IMR-90 (cell line): ENCODE results near the gene SPINT2. TPM values are rescaled to one million over a fixed set of nuclear protein-coding genes. Genes with fewer than 3 reads are reported as not detected.

Experiments
- ATAC-seq: fragments of 200-7000 bp; cut with Tn5 transposase; 2 replicates; pipeline ENCODE4 v1.9.1; 2020; ENCODE audit warnings: low read depth, mild to moderate bottlenecking, moderate library complexity
- BruUV-seq: library from RNA; stranded (reverse); fragments of 400-500 nt; replicated peaks from 2 replicates; lab custom pipeline; 2021; lab: Mats Ljungman, UMichigan
- CTCF ChIA-PET: fragments of 300-600 bp; formaldehyde crosslinking; extraction: SDS; loops from one replicate; lab custom pipeline; 2021; ENCODE audit warnings: antibody characterized with exemption; lab: Yijun Ruan, JAX
- POLR2A ChIA-PET: fragments of 300-600 bp; sonication (Branson Sonifier 250); formaldehyde crosslinking; loops from one replicate; lab custom pipeline; 2022; ENCODE audit warnings: antibody characterized with exemption; ENCODE audit not compliant: unreplicated experiment; lab: Charles Lee
- DNase-seq: peaks from one replicate; pipeline ENCODE4 v3.0.0; 2013
- H2AFZ ChIP-seq: replicated peaks from 2 replicates; pipeline ENCODE3; 2013; ENCODE audit warnings: low read length, mild to moderate bottlenecking; ENCODE audit not compliant: poor library complexity
- H2AK5ac ChIP-seq: 2 replicates; pipeline ENCODE4 v1.6.1; 2013; ENCODE audit warnings: low read depth, low read length, inconsistent platforms
- H2AK9ac ChIP-seq: replicated peaks from 2 replicates; pipeline ENCODE3; 2013; ENCODE audit warnings: mild to moderate bottlenecking, low read depth, low read length, moderate library complexity; ENCODE audit not compliant: poor library complexity
- H2BK120ac ChIP-seq: 2 replicates; pipeline ENCODE4 v1.6.1; 2013; ENCODE audit warnings: low read depth, low read length, inconsistent platforms
- H2BK15ac ChIP-seq: 3 replicates; pipeline ENCODE4 v1.6.1; 2013; ENCODE audit warnings: low read depth, low read length, inconsistent platforms
- H2BK20ac ChIP-seq: 2 replicates; pipeline ENCODE4 v1.6.1; 2013; ENCODE audit warnings: low read depth, mild to moderate bottlenecking, inconsistent platforms, low read length, moderate library complexity
- H2BK5ac ChIP-seq: 2 replicates; pipeline ENCODE4 v1.6.1; 2013; ENCODE audit warnings: mild to moderate bottlenecking, low read depth, low read length, inconsistent platforms; ENCODE audit not compliant: poor library complexity, severe bottlenecking
- H3K14ac ChIP-seq: replicated peaks from 2 replicates; pipeline ENCODE4 v1.6.1; 2013; ENCODE audit warnings: low read depth, low read length, inconsistent platforms
- H3K18ac ChIP-seq: 2 replicates; pipeline ENCODE4 v1.6.1; 2013; ENCODE audit warnings: low read depth, low read length, control low read depth
- H3K23ac ChIP-seq: 2 replicates; pipeline ENCODE4 v1.6.1; 2013; ENCODE audit warnings: low read depth, low read length, inconsistent platforms
- H3K27ac ChIP-seq: 2 replicates; pipeline ENCODE4 v1.5.1; 2013; ENCODE audit warnings: mild to moderate bottlenecking, control low read depth, low read length; ENCODE audit not compliant: insufficient read depth
- H3K27me3 ChIP-seq: 2 replicates; pipeline ENCODE4 v1.6.1; 2013; ENCODE audit warnings: low read length; ENCODE audit not compliant: control insufficient read depth, insufficient read depth
- H3K36me3 ChIP-seq: 2 replicates; pipeline ENCODE4 v1.6.1; 2013; ENCODE audit warnings: low read length, mixed read lengths; ENCODE audit not compliant: control insufficient read depth, insufficient read depth
- H3K4ac ChIP-seq: 2 replicates; pipeline ENCODE4 v1.6.1; 2013; ENCODE audit warnings: low read depth, low read length, inconsistent platforms
- H3K4me1 ChIP-seq: 2 replicates; pipeline ENCODE4 v1.6.1; 2013; ENCODE audit warnings: low read length, mixed read lengths; ENCODE audit not compliant: control insufficient read depth, insufficient read depth
- H3K4me2 ChIP-seq: 2 replicates; pipeline ENCODE4 v1.6.1; 2013; ENCODE audit warnings: low read depth, mild to moderate bottlenecking, control low read depth, low read length, moderate library complexity
- H3K4me3 ChIP-seq: 2 replicates; pipeline ENCODE4 v1.5.1; 2013; ENCODE audit warnings: low read depth, mild to moderate bottlenecking, control low read depth, low read length, moderate library complexity; ENCODE audit not compliant: insufficient read depth
- H3K56ac ChIP-seq: 2 replicates; pipeline ENCODE4 v1.6.1; 2013; ENCODE audit warnings: low read length, inconsistent platforms; ENCODE audit not compliant: insufficient read depth; ENCODE audit errors: extremely low read depth
- H3K79me1 ChIP-seq, 2 experiments: 2 replicates each; pipeline ENCODE4 v1.6.1; 2013; ENCODE audit warnings: low read length in 2 of 2, inconsistent platforms in 1 of 2, low read depth in 1 of 2
- H3K9ac ChIP-seq: 2 replicates; pipeline ENCODE4 v1.6.1; 2013; ENCODE audit warnings: low read depth, low read length, control low read depth
- H3K9me1 ChIP-seq: 2 replicates; pipeline ENCODE4 v1.6.1; 2013; ENCODE audit warnings: low read length, inconsistent platforms; ENCODE audit not compliant: insufficient read depth
- H3K9me3 ChIP-seq: 2 replicates; pipeline ENCODE4 v1.6.1; 2013; ENCODE audit warnings: low read length; ENCODE audit not compliant: control insufficient read depth, insufficient read depth
- H4K20me1 ChIP-seq: 2 replicates; pipeline ENCODE4 v1.6.1; 2013; ENCODE audit warnings: low read length, inconsistent platforms; ENCODE audit not compliant: insufficient read depth
- H4K5ac ChIP-seq: 2 replicates; pipeline ENCODE4 v1.6.1; 2013; ENCODE audit warnings: mild to moderate bottlenecking, low read depth, low read length, control low read depth
- H4K8ac ChIP-seq, 2 experiments: 2 replicates each; pipeline ENCODE4 v1.6.1; 2013; ENCODE audit warnings: low read depth in 2 of 2, low read length in 2 of 2, control low read depth in 1 of 2, inconsistent platforms in 1 of 2
- H4K91ac ChIP-seq: 2 replicates; pipeline ENCODE4 v1.6.1; 2013; ENCODE audit warnings: low read depth, low read length, inconsistent platforms; ENCODE audit not compliant: insufficient read depth
- CEBPB ChIP-seq: IDR thresholded peaks from 2 replicates; pipeline ENCODE4 v1.6.1; 2012; ENCODE audit warnings: low read depth, low read length, improper control_type of control experiment
- CHD1 ChIP-seq: IDR thresholded peaks from 2 replicates; pipeline ENCODE4 v1.6.1; 2012; ENCODE audit warnings: low read depth, low read length, improper control_type of control experiment
- FOS ChIP-seq: fragments of 150-350 bp; IDR thresholded peaks from 2 replicates; pipeline ENCODE4 v1.6.1; 2016; ENCODE audit warnings: low read depth, low read length
- MAFK ChIP-seq: IDR thresholded peaks from 2 replicates; pipeline ENCODE4 v1.6.1; 2012; ENCODE audit warnings: low read depth, low read length, improper control_type of control experiment
- MAZ ChIP-seq: IDR thresholded peaks from 2 replicates; pipeline ENCODE4 v1.6.1; 2012; ENCODE audit warnings: low read depth, mild to moderate bottlenecking, low read length, improper control_type of control experiment, moderate library complexity, borderline replicate concordance
- MXI1 ChIP-seq: IDR thresholded peaks from 2 replicates; pipeline ENCODE4 v1.6.1; 2012; ENCODE audit warnings: low read depth, mild to moderate bottlenecking, low read length, moderate library complexity, borderline replicate concordance
- POLR2A ChIP-seq: IDR thresholded peaks from 2 replicates; pipeline ENCODE4 v1.6.1; 2012; ENCODE audit warnings: mild to moderate bottlenecking, low read depth, low read length
- RAD21 ChIP-seq: IDR thresholded peaks from 2 replicates; pipeline ENCODE4 v1.6.1; 2012; ENCODE audit warnings: low read length, improper control_type of control experiment
- RCOR1 ChIP-seq: IDR thresholded peaks from 2 replicates; pipeline ENCODE4 v1.6.1; 2012; ENCODE audit warnings: mild to moderate bottlenecking, low read length, improper control_type of control experiment; ENCODE audit not compliant: insufficient replicate concordance
- RFX5 ChIP-seq: IDR thresholded peaks from 2 replicates; pipeline ENCODE4 v1.8.0; 2012; ENCODE audit warnings: low read depth, mild to moderate bottlenecking, low read length, moderate library complexity
- SMC3 ChIP-seq: fragments of 150-350 bp; IDR thresholded peaks from 2 replicates; pipeline ENCODE4 v1.6.1; 2016; ENCODE audit warnings: low read depth, mild to moderate bottlenecking, antibody characterized with exemption, low read length, moderate library complexity
- WGBS, 2 experiments: methylation state at CpG; one replicate each; pipeline versions ENCODE4 v1.1.5 to v1.1.7; 2013; ENCODE audit warnings: missing lambda C conversion rate in 2 of 2; ENCODE audit not compliant: insufficient read length in 1 of 2; ENCODE audit errors: extremely low coverage in 2 of 2; 5-methylcytosine and 5-hydroxymethylcytosine counted together
- dilution Hi-C: fragments of 300-500 bp; cut with HindIII; formaldehyde crosslinking; loops from one replicate; pipeline ENCODE4 v1.14.3; 2018; ENCODE audit warnings: low sequenced_read_pairs; ENCODE audit not compliant: unreplicated experiment
- in situ Hi-C: fragments of 300-500 bp; cut with MboI; formaldehyde crosslinking; loops from 3 replicates; pipeline ENCODE4 v1.14.3; 2019; ENCODE audit warnings: low sequenced_read_pairs, inconsistent platforms, mixed read lengths
- intact Hi-C: fragments of 100-400 bp; cut with micrococcal nuclease; formaldehyde crosslinking; loops from 2 replicates; pipeline ENCODE4 v1.10.0; 2022
- polyA plus RNA-seq, 3 experiments: library from polyadenylated mRNA; depleted of rRNA; stranded (reverse); fragments of >200 nt; gene quantifications; 2 replicates each; pipeline ENCODE4 v1.2.3, GENCODE V29; 2012; ENCODE audit warnings: low replicate concordance in 1 of 3
- total RNA-seq: library from RNA; depleted of rRNA; stranded (reverse); fragments of >200 nt; gene quantifications from 2 replicates; pipeline ENCODE4 v1.2.3, GENCODE V29; 2012
- TF ChIP-seq, protein P1 (sequence below): conservative IDR thresholded peaks from 2 replicates; pipeline ENCODE4 v1.5.1; 2012; ENCODE audit warnings: mild to moderate bottlenecking, low read depth, low read length, improper control_type of control experiment
- TF ChIP-seq, protein P2 (sequence below): fragments of 150-350 bp; IDR thresholded peaks from 2 replicates; pipeline ENCODE4 v1.6.1; 2016; ENCODE audit warnings: low read depth, mild to moderate bottlenecking, low read length, moderate library complexity, borderline replicate concordance

Gene SPINT2
- total and polyA plus RNA-seq, 2 of the 4 experiments (the other 2 are of a cell fraction): 0.54 to 1.2 TPM

DNA sequence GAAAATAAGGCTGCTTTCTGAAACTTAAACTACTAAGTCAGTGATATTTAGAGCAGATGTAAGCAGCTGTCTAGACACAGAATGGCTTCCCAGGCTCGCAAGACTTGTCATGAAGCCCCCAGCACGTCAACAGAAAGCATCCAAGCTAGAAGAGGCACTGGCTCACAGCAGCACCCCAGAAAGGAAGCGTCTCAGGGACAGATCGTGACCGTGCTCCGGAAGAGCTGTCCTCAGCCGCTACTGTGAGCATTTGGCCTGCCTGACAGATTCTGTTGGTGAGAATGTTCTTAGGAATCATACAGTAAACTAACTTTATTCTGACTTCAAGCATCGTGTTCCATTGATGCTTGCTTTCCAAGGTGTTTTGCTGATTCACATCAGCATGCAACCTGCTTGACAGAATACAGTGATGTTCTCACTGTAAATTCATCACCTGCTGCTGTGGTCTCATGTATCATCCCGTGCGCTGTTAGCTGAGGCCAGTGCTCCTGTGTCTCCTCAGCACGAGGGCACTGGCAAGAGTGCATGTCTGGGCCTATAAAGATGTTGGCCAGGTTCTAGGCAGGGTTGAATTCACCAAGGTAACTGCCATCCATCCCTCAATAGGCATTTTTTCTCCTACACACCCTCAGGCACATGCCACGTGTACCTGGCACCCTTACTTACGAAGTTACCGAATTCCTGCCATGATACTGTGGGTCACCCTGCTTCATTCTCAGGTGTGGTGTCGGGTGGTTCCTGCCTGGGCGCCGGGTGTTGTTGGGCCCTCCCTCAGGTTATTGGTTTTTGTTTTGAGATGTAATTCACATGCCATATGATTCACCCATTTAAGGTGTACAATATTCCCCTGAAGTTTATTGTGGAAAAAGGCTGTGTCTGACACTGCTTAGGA, 15.9 kb downstream of the SPINT2 start:
- Histone ChIP-seq H2BK20ac (0 out of 2 replicates have a peak overlapping the region, but pooled peaks have one; percentile 21), H3K4me2 (no peak overlapping the region), H4K20me1 (no peaks in the 10 kb centered on the region), H3K9ac (no peak overlapping the region), H2BK120ac (peak overlapping the region; percentile 65), H3K36me3 (no peaks in the 10 kb centered on the region), H3K4me3 (no peak overlapping the region), H2AK5ac (peak overlapping the region; percentile 67; the same call in 1 of the 2 replicates), H3K27ac (no peak overlapping the region), H3K4me1 (peaks cover 14% of the 10 kb centered on the region), H2BK15ac (peak overlapping the region; percentile 65; the same call in 1 of the 3 replicates), H3K9me3 (no peaks in the 10 kb centered on the region), H2AFZ (peak overlapping the region; percentile 58), H3K4ac (peak overlapping the region; percentile 21), H4K8ac (peak overlapping the region in 1 of 2 experiments; percentile 48; a peak in 1 of 4 replicates), H3K9me1 (peaks cover 5% of the 10 kb centered on the region; the same call in 1 of the 2 replicates), H3K18ac (peak overlapping the region; percentile 62; the same call in 1 of the 2 replicates), H2AK9ac (no peak overlapping the region), H3K79me1 (no peaks in the 10 kb centered on the region), H3K56ac (no peak overlapping the region), H2BK5ac (no peak overlapping the region), H3K14ac (no peak overlapping the region), H4K5ac (peak overlapping the region; percentile 75), H4K91ac (peak overlapping the region; percentile 17; the same call in 1 of the 2 replicates), H3K23ac (peak overlapping the region; percentile 53; the same call in 1 of the 2 replicates), H3K27me3 (no peaks in the 10 kb centered on the region)
- dilution Hi-C loops: no loop called here
- 65% methylated on average over 6 of the region's 17 CpGs; no CpG with 5 or more reads in 1 of the 2 experiments for WGBS, 2 experiments
- CTCF ChIA-PET: interaction anchor here (1.1 to 1.3 kb wide), 2 partner anchors 10 to 39 kb away, joined by 3 to 4 read pairs; no protein-coding TSS in a partner anchor
- no peak for DNase-seq
- no peak for ATAC-seq
- intact Hi-C loops: no loop called here
- POLR2A ChIA-PET: interaction anchor here (0.9 kb wide), 1 partner anchor 18 kb away, joined by 3 read pairs; no protein-coding TSS in a partner anchor
- in situ Hi-C loops: no loop called here
- no TSS peak for BruUV-seq
- TF ChIP-seq MXI1 (no peak), MAZ (no peak), CHD1 (no peak), POLR2A (no peak), RFX5 (no peak), MAFK (no peak), CEBPB (no peak), FOS (no peak), RCOR1 (no peak), SMC3 (no peak), RAD21 (no peak)
- TF ChIP-seq, protein P1, sequence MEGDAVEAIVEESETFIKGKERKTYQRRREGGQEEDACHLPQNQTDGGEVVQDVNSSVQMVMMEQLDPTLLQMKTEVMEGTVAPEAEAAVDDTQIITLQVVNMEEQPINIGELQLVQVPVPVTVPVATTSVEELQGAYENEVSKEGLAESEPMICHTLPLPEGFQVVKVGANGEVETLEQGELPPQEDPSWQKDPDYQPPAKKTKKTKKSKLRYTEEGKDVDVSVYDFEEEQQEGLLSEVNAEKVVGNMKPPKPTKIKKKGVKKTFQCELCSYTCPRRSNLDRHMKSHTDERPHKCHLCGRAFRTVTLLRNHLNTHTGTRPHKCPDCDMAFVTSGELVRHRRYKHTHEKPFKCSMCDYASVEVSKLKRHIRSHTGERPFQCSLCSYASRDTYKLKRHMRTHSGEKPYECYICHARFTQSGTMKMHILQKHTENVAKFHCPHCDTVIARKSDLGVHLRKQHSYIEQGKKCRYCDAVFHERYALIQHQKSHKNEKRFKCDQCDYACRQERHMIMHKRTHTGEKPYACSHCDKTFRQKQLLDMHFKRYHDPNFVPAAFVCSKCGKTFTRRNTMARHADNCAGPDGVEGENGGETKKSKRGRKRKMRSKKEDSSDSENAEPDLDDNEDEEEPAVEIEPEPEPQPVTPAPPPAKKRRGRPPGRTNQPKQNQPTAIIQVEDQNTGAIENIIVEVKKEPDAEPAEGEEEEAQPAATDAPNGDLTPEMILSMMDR: no peak
- TF ChIP-seq, protein P2, sequence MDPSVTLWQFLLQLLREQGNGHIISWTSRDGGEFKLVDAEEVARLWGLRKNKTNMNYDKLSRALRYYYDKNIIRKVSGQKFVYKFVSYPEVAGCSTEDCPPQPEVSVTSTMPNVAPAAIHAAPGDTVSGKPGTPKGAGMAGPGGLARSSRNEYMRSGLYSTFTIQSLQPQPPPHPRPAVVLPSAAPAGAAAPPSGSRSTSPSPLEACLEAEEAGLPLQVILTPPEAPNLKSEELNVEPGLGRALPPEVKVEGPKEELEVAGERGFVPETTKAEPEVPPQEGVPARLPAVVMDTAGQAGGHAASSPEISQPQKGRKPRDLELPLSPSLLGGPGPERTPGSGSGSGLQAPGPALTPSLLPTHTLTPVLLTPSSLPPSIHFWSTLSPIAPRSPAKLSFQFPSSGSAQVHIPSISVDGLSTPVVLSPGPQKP: no peak
